Ishikawa (cell line): ENCODE results near the gene GNAL.

Experiments
- CEBPB ChIP-seq: IDR thresholded peaks from 2 replicates; pipeline ENCODE4 v1.6.1; 2012
- CREB1 ChIP-seq: IDR thresholded peaks from 2 replicates; pipeline ENCODE4 v1.6.1; 2012; ENCODE audit warnings: low read depth
- EGR1 ChIP-seq: IDR thresholded peaks from 2 replicates; pipeline ENCODE4 v1.6.1; 2012
- EP300 ChIP-seq: IDR thresholded peaks from 2 replicates; pipeline ENCODE4 v1.6.1; 2012; ENCODE audit warnings: borderline replicate concordance
- FOXM1 ChIP-seq: IDR thresholded peaks from 2 replicates; pipeline ENCODE4 v1.6.1; 2012; ENCODE audit warnings: low read depth, borderline replicate concordance
- NFIC ChIP-seq: IDR thresholded peaks from 2 replicates; pipeline ENCODE4 v1.6.1; 2012
- RAD21 ChIP-seq: IDR thresholded peaks from 2 replicates; pipeline ENCODE4 v1.6.1; 2012; ENCODE audit warnings: low read depth
- TAF1 ChIP-seq: IDR thresholded peaks from 2 replicates; pipeline ENCODE4 v1.6.1; 2012; ENCODE audit warnings: low read depth, mild to moderate bottlenecking
- TCF12 ChIP-seq: IDR thresholded peaks from 2 replicates; pipeline ENCODE4 v1.6.1; 2012; ENCODE audit warnings: low read depth
- TEAD4 ChIP-seq: IDR thresholded peaks from 2 replicates; pipeline ENCODE4 v1.6.1; 2012
- YY1 ChIP-seq: IDR thresholded peaks from 2 replicates; pipeline ENCODE4 v1.6.1; 2012; ENCODE audit warnings: low read depth
- ZBTB7A ChIP-seq: IDR thresholded peaks from 2 replicates; pipeline ENCODE4 v1.6.1; 2012; ENCODE audit warnings: low read depth
- TF ChIP-seq, protein P1 (sequence below): IDR thresholded peaks from 2 replicates; pipeline ENCODE4 v1.6.1; 2012
- TF ChIP-seq, protein P2 (sequence below): IDR thresholded peaks from 2 replicates; pipeline ENCODE4 v1.6.1; 2012; ENCODE audit warnings: low read depth, mild to moderate bottlenecking
- TF ChIP-seq, protein P3 (sequence below): IDR thresholded peaks from 2 replicates; pipeline ENCODE4 v1.6.1; 2012

Gene GNAL

DNA sequence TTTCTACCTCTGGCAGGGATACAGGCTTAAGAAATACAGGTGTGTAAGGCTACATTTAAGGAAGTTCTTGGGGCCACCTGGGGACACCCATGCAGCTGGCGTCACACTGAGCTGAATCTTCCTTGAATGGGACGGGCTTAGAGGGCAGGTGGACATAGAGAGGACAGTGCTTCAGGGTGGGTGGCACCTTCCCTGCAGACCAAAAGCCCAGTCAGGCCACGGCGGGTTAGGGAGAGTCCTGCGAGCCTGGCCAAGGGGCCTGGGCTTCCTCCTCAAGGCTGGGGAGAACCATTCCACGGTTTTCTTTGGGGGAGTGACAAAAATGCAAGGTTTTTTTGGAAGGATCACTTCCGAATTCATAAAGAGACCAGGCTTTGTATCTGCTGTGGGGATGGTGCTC lies 73.4 kb downstream of the GNAL start:
- no peak for TF ChIP-seq NFIC
- TF ChIP-seq EP300, result no peak
- TF ChIP-seq, protein P1, sequence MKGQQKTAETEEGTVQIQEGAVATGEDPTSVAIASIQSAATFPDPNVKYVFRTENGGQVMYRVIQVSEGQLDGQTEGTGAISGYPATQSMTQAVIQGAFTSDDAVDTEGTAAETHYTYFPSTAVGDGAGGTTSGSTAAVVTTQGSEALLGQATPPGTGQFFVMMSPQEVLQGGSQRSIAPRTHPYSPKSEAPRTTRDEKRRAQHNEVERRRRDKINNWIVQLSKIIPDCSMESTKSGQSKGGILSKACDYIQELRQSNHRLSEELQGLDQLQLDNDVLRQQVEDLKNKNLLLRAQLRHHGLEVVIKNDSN, result no peak
- TF ChIP-seq ZBTB7A, result no peak
- TF ChIP-seq TCF12, result no peak
- no peak for TF ChIP-seq TEAD4
- TF ChIP-seq YY1, result no peak
- TF ChIP-seq CEBPB, result no peak
- no peak for TF ChIP-seq RAD21
- TF ChIP-seq EGR1, result no peak
- no peak for TF ChIP-seq CREB1
- TF ChIP-seq TAF1, result no peak
- TF ChIP-seq, protein P2, sequence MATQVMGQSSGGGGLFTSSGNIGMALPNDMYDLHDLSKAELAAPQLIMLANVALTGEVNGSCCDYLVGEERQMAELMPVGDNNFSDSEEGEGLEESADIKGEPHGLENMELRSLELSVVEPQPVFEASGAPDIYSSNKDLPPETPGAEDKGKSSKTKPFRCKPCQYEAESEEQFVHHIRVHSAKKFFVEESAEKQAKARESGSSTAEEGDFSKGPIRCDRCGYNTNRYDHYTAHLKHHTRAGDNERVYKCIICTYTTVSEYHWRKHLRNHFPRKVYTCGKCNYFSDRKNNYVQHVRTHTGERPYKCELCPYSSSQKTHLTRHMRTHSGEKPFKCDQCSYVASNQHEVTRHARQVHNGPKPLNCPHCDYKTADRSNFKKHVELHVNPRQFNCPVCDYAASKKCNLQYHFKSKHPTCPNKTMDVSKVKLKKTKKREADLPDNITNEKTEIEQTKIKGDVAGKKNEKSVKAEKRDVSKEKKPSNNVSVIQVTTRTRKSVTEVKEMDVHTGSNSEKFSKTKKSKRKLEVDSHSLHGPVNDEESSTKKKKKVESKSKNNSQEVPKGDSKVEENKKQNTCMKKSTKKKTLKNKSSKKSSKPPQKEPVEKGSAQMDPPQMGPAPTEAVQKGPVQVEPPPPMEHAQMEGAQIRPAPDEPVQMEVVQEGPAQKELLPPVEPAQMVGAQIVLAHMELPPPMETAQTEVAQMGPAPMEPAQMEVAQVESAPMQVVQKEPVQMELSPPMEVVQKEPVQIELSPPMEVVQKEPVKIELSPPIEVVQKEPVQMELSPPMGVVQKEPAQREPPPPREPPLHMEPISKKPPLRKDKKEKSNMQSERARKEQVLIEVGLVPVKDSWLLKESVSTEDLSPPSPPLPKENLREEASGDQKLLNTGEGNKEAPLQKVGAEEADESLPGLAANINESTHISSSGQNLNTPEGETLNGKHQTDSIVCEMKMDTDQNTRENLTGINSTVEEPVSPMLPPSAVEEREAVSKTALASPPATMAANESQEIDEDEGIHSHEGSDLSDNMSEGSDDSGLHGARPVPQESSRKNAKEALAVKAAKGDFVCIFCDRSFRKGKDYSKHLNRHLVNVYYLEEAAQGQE, result no peak

DNA sequence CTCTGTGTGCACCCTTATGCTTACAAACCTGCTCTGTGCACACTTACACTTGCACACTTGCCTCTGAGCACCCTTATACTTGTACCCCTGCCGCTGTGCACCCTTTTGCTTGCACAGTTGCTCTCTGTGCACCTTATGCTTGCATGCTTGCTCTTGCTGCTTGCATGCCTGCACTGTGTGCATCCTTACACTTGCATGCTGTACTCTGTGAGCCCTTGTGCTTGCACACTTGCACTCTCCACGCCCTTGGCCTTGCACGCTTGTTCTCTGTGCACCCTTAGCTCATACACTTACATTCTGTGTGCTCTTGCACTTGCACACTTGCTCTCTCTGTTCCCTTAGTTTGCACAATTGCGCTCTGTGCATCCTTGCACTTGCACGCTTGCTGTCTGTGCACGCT lies 78.3 kb downstream of the GNAL start:
- TF ChIP-seq TAF1 (no peak), TCF12 (no peak), RAD21 (no peak), EP300 (no peak), NFIC (no peak), TEAD4 (no peak), CEBPB (no peak), EGR1 (no peak), YY1 (no peak), CREB1 (no peak), FOXM1 (no peak), ZBTB7A (no peak)
- TF ChIP-seq, protein P3, sequence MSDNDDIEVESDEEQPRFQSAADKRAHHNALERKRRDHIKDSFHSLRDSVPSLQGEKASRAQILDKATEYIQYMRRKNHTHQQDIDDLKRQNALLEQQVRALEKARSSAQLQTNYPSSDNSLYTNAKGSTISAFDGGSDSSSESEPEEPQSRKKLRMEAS, result no peak
- TF ChIP-seq, protein P1, result no peak
- TF ChIP-seq, protein P2, result no peak

DNA sequence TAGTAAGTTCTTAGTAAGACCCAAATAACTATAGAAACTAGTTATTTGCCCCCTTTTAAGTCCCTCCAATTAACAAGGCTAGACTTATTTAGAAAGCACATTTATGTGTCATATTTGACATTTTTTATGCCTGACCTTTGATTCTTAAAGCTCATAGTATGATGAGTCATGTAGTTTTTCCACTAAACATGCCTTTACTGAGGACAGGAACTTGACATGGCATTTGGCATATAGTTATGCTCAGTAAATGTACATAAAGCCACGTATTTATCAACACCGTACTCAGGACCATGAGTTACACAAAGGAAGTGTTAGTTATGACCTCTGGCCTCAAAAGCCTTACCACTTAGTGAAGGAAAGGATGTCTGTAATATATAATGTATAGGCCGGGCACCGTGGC lies 78.9 kb downstream of the GNAL start:
- TF ChIP-seq ZBTB7A (no peak), YY1 (no peak), NFIC (no peak), CREB1 (no peak), TCF12 (no peak), TEAD4 (no peak), EGR1 (no peak), FOXM1 (no peak), TAF1 (no peak), EP300 (no peak), CEBPB (no peak), RAD21 (no peak)
- TF ChIP-seq, protein P2, result no peak
- TF ChIP-seq, protein P1, result no peak
- TF ChIP-seq, protein P3, result no peak
